VCaP (cell line): ENCODE measurements around the gene KRR1.
A peak's percentile ranks its signal among the peaks of the same experiment; 100 is the strongest.
"Not testable (repeated sequence)": the region's sequence is repeated elsewhere in the genome, so short reads cannot be mapped to it uniquely, and the experiment has no call there.

Source experiments
- H3K27ac ChIP-seq: fragments of 450-650 bp; 2 replicates; pipeline ENCODE4 v1.5.1; 2017
- CTCF ChIP-seq: fragments of 450-650 bp; conservative IDR thresholded peaks from 2 replicates; pipeline ENCODE4 v1.5.1; 2017; ENCODE audit warnings: mild to moderate bottlenecking, moderate library complexity

Gene KRR1

GRCh38 chr12:75491169-75491568, 20.2 kb downstream of the KRR1 start:
- H3K27ac ChIP-seq: peak overlapping the region; percentile 77; the same call in 1 of the 2 replicates
- no peak for TF ChIP-seq CTCF

GRCh38 chr12:75489613-75490210, 21.7 kb downstream of the KRR1 start:
- TF ChIP-seq CTCF: no peak
- H3K27ac ChIP-seq: peak overlapping the region; percentile 86

- H3K27ac ChIP-seq: peak overlapping the region; percentile 86
- no peak for TF ChIP-seq CTCF
Observed at GRCh38 chr12:75489187-75489586, 22.2 kb downstream of the KRR1 start.

- TF ChIP-seq CTCF: peak; percentile 32
- H3K27ac ChIP-seq: peak overlapping the region; percentile 86
Observed at GRCh38 chr12:75488553-75488952, 22.9 kb downstream of the KRR1 start.

- no peak for TF ChIP-seq CTCF
- peak overlapping the region; percentile 86; the same call in 1 of the 2 replicates for H3K27ac ChIP-seq
Observed at GRCh38 chr12:75487308-75487707, 24.1 kb downstream of the KRR1 start.

GRCh38 chr12:75484450-75484849, 27.0 kb downstream of the KRR1 start:
- H3K27ac ChIP-seq: not testable (repeated sequence)

- no peak for TF ChIP-seq CTCF
- H3K27ac ChIP-seq: no peak overlapping the region
Observed at GRCh38 chr12:75483431-75483830, 28.0 kb downstream of the KRR1 start.

GRCh38 chr12:75482646-75483045, 28.8 kb downstream of the KRR1 start:
- TF ChIP-seq CTCF: no peak
- H3K27ac ChIP-seq: no peak overlapping the region
